Anterior cingulate cortex (tissue), 58 donors: ENCODE results near the gene RHOG.

Experiments
- DNase-seq, 58 donors: peaks; one replicate each; lab custom pipeline; 2025; lab: John Stamatoyannopoulos, UW

RHOG gene

GRCh38 chr11:3860375-3860774 is 19.6 kb upstream of the RHOG start:
- DNase-seq = no peak

GRCh38 chr11:3859373-3859881 is 18.7 kb upstream of the RHOG start:
- peak in 2 of 58 donors; percentile 2 to 29 for DNase-seq

- no peak for DNase-seq
These were observed 16.9 kb upstream of the RHOG start for GRCh38 chr11:3857628-3858027.

- no peak for DNase-seq
These were observed 16.2 kb upstream of the RHOG start for GRCh38 chr11:3856856-3857553.

GRCh38 chr11:3855808-3856491 is 15.2 kb upstream of the RHOG start:
- DNase-seq = peak in 11 of 58 donors; percentile 13 to 64 (median 45)

- peak; percentile 65 to 96 (median 89) for DNase-seq
These were observed 14.4 kb upstream of the RHOG start, which contains the start of gene STIM1 for GRCh38 chr11:3854977-3855807. TSS of gene STIM1 (plus strand) at chr11:3855664. CDS start at chr11:3856271, 607 bp downstream.

GRCh38 chr11:3854660-3854976 is 13.9 kb upstream of the RHOG start:
- DNase-seq = no peak

GRCh38 chr11:3853899-3854659 is 13.3 kb upstream of the RHOG start:
- peak in 3 of 58 donors; percentile 35 to 53 (median 39) for DNase-seq

GRCh38 chr11:3853545-3853842 is 12.7 kb upstream of the RHOG start:
- no peak for DNase-seq

- peak in 3 of 58 donors; percentile 27 to 39 (median 30) for DNase-seq
These were observed 8.6 kb upstream of the RHOG start for GRCh38 chr11:3849297-3849874.

GRCh38 chr11:3845670-3846069 is 4.9 kb upstream of the RHOG start:
- DNase-seq = no peak

GRCh38 chr11:3845246-3845645 is 4.5 kb upstream of the RHOG start:
- DNase-seq = no peak

GRCh38 chr11:3843326-3843725 is 2.6 kb upstream of the RHOG start:
- no peak for DNase-seq

- peak in 54 of 58 donors; percentile 62 to 94 (median 78) for DNase-seq
These were observed 929 bp upstream of the RHOG start for GRCh38 chr11:3841426-3842350.

GRCh38 chr11:3840004-3840869 is 522 bp downstream of the RHOG start:
- peak in 6 of 58 donors; percentile 44 to 81 (median 56) for DNase-seq

GRCh38 chr11:3838504-3838903 is 2.3 kb downstream of the RHOG start:
- no peak for DNase-seq

GRCh38 chr11:3837793-3838192 is 3.0 kb downstream of the RHOG start:
- DNase-seq = peak in 16 of 58 donors; percentile 20 to 59 (median 32)

GRCh38 chr11:3836903-3837302 is 3.9 kb downstream of the RHOG start:
- DNase-seq = peak in 4 of 58 donors; percentile 3 to 15 (median 10)
